C4-2B (cell line): Measurements from ENCODE around the gene SLC43A2.
"Not testable (repeated sequence)": the region's sequence is repeated elsewhere in the genome, so short reads cannot be mapped to it uniquely, and the experiment has no call there.

Source experiments
- H3K27ac ChIP-seq: fragments of 450-650 bp; 2 replicates; pipeline ENCODE4 v1.5.1; 2017
- CTCF ChIP-seq: fragments of 450-650 bp; conservative IDR thresholded peaks from 2 replicates; pipeline ENCODE4 v1.5.1; 2017; ENCODE audit warnings: mild to moderate bottlenecking
- ZFX ChIP-seq: fragments of 450-650 bp; IDR thresholded peaks from 2 replicates; pipeline ENCODE4 v1.6.1; 2017

SLC43A2 gene

GRCh38 chr17:1627982-1628855 lies at the start of gene SLC43A2:
Gene SLC43A2, minus strand, starts transcription at chr17:1628834. Its CDS starts 960 bp downstream, at chr17:1627874.
- peak within 1 kb of the TSS; percentile 86 for H3K27ac ChIP-seq
- TF ChIP-seq CTCF (no peak), ZFX (0 out of 2 replicates have a peak, but pooled peaks have one; percentile 10)

- TF ChIP-seq CTCF: no peak
- TF ChIP-seq ZFX: no peak
- H3K27ac ChIP-seq: no peak overlapping the region
Measured at GRCh38 chr17:1676401-1676800, 47.8 kb upstream of the SLC43A2 start.

- TF ChIP-seq ZFX (no peak), CTCF (no peak)
- no peak overlapping the region for H3K27ac ChIP-seq
Measured at GRCh38 chr17:1673041-1673785, 44.6 kb upstream of the SLC43A2 start.

GRCh38 chr17:1663934-1664333 lies 35.3 kb upstream of the SLC43A2 start:
- H3K27ac ChIP-seq: not testable (repeated sequence)

- TF ChIP-seq ZFX (no peak), CTCF (no peak)
- no peak overlapping the region for H3K27ac ChIP-seq
Measured at GRCh38 chr17:1661045-1661444, 32.4 kb upstream of the SLC43A2 start.

- no peak overlapping the region for H3K27ac ChIP-seq
- no peak for TF ChIP-seq ZFX
- no peak for TF ChIP-seq CTCF
Measured at GRCh38 chr17:1658100-1658499, 29.5 kb upstream of the SLC43A2 start.

GRCh38 chr17:1653735-1654134 lies 25.1 kb upstream of the SLC43A2 start:
- no peak for TF ChIP-seq ZFX
- no peak for TF ChIP-seq CTCF
- no peak overlapping the region for H3K27ac ChIP-seq

- not testable (repeated sequence) for H3K27ac ChIP-seq
Measured at GRCh38 chr17:1652794-1653193, 24.2 kb upstream of the SLC43A2 start.
